ENCODE measurements around the gene CNPY1.

Gene CNPY1

GRCh38 chr7:155557778-155558177, 11.4 kb upstream of the CNPY1 start:
- DNase-seq = no peak

- DNase-seq = no peak
Measured at GRCh38 chr7:155556763-155557162, 10.4 kb upstream of the CNPY1 start.

GRCh38 chr7:155555116-155555695, 8.8 kb upstream of the CNPY1 start:
- DNase-seq = no peak

- DNase-seq = no peak
Measured at GRCh38 chr7:155553871-155554270, 7.5 kb upstream of the CNPY1 start.

GRCh38 chr7:155551785-155552611, 5.6 kb upstream of the CNPY1 start:
- no peak for DNase-seq

- DNase-seq = no peak
Measured at GRCh38 chr7:155550916-155551315, 4.6 kb upstream of the CNPY1 start.

GRCh38 chr7:155549226-155549625, 2.9 kb upstream of the CNPY1 start:
- DNase-seq = no peak

- no peak for DNase-seq
Measured at GRCh38 chr7:155547161-155547791, 917 bp upstream of the CNPY1 start.

GRCh38 chr7:155545348-155545747, 1.0 kb downstream of the CNPY1 start:
- DNase-seq = no peak

GRCh38 chr7:155544485-155544884, 1.9 kb downstream of the CNPY1 start:
- DNase-seq = no peak

GRCh38 chr7:155543926-155544325, 2.4 kb downstream of the CNPY1 start:
- DNase-seq = no peak

- no peak for DNase-seq
Measured at GRCh38 chr7:155543011-155543876, 3.1 kb downstream of the CNPY1 start.

- DNase-seq = no peak
Measured at GRCh38 chr7:155541986-155542675, 4.2 kb downstream of the CNPY1 start.

GRCh38 chr7:155540553-155540952, 5.8 kb downstream of the CNPY1 start:
- DNase-seq = no peak

- no peak for DNase-seq
Measured at GRCh38 chr7:155538293-155538692, 8.1 kb downstream of the CNPY1 start.

GRCh38 chr7:155536451-155536850, 9.9 kb downstream of the CNPY1 start:
- DNase-seq = no peak

- no peak for DNase-seq
Measured at GRCh38 chr7:155534691-155535090, 11.7 kb downstream of the CNPY1 start.

GRCh38 chr7:155533827-155534690, 12.3 kb downstream of the CNPY1 start:
- no peak for DNase-seq

- DNase-seq = no peak
Measured at GRCh38 chr7:155533120-155533826, 13.1 kb downstream of the CNPY1 start.

- no peak for DNase-seq
Measured at GRCh38 chr7:155532792-155533119, 13.6 kb downstream of the CNPY1 start.

GRCh38 chr7:155531681-155532080, 14.7 kb downstream of the CNPY1 start:
- DNase-seq = no peak

All from CD4-positive, alpha-beta T cell treated with Interleukin-10 for 1 hour (primary cell).